HG03342 (cell line): Measurements from ENCODE around the gene SPI1.

Experiments used
- ATAC-seq: cut with Tn5 transposase; IDR thresholded peaks from one replicate; pipeline ENCODE4 v1.9.1; 2021; ENCODE audit warnings: mild to moderate bottlenecking, moderate library complexity; ENCODE audit not compliant: unreplicated experiment

Gene SPI1

DNA sequence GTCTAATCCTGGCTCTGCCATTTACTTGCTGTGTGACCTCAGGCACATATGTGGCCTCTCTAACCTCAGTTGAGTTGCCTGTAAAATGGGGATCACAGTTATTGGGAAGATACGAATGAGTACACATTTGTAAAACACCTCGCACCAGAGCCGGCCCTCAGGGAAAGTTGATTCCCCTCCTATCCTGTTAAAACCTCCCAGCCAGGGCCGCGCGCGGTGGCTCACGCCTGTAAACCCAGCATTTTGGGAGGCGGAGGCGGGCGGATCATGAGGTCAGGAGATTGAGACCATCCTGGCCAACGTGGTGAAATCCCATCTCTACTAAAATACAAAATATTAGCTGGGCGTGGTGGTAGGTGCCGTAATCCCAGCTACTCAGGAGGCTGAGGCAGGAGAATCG, 18.0 kb downstream of the SPI1 start:
- ATAC-seq = no peak

DNA sequence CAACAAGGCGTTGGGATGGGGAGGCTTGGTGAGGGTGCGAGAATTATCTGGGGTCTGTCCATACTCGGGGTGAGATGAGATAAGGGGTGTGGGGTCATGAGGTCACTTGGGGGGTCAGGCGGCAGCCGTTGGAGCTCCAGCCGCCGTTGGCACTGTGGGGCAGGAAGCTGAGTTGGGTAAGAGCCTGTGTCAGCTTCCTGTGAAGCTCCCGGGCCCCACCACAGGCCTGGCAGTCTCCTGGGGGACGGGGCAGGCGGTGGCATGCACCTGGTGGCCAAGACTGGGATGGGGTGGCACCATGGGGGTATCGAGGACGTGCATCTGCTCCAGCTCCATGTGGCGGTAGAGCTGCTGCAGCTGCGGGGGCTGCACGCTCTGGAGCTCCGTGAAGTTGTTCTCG, 18.8 kb downstream of the SPI1 start:
- no peak for ATAC-seq

DNA sequence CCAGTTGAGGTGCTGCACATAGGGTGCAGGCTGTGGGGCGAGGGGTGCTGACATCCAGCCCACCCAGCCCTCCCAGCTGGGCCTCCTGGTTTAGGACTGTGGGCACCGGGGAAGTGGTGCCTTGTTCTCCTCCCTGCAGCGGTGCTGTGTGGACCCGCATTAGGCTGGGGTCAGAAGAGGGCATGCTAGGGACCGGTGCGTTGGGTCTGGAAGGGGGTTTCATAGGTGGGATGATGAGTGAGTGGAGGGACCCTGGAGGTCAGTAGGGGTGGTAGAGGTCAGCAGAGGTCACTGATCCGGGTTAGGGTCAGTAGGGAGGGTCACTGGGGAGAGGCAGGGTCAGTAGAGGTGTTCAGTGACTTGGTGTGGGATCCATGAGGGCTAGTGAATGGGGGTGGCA, 19.2 kb downstream of the SPI1 start:
- ATAC-seq = no peak

DNA sequence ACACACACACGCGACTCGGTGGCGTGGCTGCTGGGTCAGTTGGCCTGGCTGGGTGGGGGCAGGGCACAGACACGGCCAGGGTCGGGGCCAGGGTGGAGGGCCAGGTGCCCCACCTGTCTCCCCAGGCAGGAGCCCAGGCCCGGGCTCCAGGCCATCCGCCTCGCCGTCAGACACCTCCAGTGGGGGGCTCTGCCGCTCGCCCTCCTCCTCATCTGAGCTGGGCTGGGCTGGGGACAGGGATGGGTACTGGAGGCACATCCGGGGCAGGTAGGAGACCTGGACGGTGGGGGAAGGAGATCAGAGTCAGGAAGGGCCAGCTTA, 19.7 kb downstream of the SPI1 start:
- no peak for ATAC-seq

DNA sequence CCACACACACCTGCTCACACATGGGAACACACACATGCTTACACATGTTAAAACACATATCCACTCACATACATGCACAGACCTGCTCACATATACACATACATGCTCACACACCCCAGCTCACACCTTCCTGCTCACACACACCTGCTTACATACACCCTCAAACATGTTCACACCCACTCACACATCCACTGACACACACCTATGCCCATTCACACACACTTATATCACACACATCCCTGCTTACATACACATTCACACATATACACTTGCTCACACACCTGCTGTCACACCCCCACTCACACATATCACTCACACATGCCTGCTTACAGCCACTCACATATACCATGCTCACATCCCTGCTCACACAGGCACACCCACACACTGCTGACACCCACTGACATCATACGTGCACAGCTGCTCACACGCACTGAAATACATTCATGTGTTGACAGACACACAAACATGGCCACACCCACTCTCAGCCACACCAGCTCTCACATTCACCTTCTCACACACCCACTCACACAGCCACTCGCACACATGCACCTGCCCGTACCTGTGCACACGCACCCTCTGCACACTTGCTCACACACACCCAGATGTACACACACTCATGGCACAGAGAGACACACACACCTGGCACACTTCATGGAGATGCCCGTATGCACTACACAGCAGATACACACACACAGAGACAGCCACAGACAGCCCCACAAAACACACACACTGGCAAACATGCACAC, 20.2 kb downstream of the SPI1 start:
- ATAC-seq = no peak

DNA sequence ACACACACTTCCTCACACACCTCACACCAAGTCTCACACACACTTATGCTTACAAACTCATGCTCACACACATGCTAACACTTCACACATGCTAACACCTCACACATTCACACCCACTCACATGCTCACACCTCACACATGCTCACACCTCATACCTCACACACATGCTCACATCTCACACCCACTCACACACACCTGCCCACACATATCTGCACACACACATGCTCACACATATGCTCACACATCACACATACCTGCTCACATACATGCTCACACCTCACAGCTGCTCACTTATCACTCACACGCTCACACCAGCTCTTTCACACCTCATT, 21.4 kb downstream of the SPI1 start:
- no peak for ATAC-seq

DNA sequence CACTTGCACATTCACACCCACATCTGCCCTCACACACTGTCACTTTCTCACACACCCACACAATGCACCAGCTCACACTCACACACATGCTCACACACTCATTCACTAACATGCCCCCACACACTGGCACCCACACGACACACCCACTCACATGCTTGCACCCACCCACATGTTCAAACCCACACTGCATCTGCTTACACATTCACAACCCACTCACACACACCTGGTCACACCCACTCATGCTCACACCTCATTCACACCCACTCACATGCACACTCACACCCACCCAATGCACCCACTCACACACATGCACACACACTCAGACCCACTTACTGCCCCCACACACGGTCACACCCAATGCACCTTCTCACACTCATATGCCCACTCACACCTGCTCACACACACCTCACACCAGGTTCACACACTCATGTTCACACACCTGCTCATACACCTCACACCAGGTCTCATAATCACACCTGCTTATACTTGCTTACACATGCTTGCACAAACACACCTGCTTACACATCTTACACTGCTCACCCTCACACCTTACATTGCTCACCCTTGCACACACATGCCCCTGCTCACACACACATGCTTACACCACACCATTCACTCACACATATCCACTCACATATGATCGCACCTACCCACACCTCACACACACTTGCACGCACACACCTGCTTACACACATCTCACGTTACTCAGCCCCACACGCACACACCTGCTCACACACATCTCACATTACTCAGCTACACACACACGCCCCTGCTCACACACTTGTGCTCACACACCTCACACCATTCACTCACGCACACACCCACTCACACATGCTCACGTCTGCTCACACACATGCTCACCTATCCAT, 22.0 kb downstream of the SPI1 start:
- no peak for ATAC-seq

DNA sequence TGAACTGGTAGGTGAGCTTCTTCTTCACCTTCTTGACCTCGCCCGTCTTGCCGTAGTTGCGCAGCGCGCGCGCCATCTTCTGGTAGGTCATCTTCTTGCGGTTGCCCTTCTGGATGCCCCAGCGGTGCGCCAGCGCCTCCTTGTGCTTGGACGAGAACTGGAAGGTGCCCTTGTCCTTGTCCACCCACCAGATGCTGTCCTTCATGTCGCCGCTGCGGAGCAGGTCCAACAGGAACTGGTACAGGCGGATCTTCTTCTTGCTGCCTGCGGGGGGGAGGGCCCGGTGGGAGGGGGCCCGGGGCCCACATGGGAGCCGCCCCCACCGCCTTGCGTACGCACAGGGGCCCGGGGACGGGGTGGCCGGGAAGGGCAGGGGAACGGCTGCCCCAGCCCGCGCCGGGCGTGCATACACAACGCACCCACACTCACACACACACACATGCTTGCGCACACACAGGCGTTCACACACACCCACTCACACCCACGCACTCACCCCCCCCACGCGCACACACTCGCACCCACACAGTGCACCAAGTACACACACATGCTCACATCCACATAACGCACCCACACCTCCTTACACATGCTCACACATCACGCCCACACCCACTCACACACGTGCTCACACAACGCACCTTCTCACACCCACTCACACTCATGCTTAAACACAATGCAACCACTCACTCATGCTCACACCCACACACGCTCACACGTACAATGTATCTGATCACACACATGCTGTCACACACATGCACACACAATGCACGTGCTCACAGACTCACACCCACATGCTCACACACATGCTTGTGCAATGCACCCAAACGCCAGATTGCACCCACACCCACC, 22.8 kb downstream of the SPI1 start:
- ATAC-seq = no peak

DNA sequence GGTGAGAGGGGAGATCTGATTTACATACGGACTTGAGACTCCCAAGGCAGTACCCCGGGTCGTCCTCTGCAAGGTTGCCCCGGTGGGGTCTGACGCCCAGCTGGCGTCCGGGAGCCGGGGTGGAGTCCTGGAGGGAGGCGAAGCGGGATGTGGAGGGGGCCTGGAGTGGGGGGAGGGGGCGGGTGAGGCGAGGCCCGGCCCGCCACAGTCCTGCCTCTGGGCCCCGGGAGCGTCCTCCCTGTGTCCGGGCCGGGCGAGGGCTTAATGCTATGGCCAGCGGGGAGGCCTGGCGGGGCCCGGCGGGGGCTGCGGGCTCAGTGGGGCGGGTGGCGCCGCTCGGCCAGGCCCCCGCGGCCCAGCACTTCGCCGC, 23.4 kb downstream of the SPI1 start:
- ATAC-seq = no peak

DNA sequence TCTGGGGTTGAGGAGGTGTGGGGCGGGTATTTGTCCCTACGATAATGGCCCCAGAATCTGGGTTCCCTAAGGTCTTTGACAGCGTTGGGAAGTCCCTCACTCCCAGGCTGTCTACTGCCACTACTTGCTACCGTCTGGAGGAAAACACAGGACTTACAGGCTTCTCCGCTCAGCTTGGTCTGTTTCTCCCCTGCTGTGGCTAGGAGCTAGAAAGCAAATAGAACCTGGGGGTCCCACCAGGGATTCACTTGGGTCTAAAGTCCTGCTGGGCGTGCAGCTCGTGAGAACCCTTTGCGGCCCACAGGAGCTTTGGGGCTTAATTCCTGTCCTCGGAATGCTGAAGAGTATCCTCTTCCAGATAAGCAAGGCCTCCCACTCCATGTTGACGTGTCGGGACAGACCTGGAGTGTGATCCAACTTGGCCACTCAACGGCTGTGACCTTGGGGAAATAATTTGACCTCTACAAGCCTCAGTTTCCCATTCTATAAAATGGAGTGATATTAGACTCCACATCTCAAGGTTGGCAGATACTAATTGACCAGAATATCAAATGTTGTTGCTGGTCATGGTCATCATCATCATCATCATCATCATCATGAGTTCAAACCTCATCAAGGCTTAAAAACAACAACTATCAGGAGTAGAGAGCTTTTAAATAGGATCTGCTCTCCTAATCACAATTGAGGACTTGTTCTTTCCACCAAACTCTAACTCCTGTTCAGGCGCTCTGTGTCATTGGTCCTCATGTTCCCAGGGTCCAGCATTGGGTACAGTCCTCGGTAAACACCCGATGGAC, 24.2 kb downstream of the SPI1 start:
- ATAC-seq = no peak

DNA sequence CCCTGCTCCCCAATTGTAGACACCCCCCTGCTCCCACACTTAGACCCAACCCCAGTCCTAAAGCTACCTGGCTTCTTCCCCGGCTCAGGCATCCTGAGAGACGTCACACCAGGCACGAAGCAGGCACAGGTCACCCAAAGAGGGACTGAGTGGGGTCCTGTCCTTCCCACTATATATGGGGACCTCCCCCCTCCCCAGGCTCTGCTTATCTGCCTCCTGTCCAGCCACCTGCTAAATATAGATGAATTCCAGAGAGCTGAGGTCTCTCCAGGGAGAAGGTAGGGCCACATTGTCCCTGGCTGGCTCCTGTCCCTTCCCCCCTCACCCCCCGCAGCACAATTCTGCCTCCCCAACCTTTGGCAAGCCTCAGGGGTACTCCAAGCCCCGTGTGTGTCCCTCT, 25.8 kb downstream of the SPI1 start, which contains the start of gene MYBPC3:
Gene MYBPC3 (minus strand): TSS at position 147 of the 400 bp plus-strand sequence. CDS start 55 bp downstream, at position 92.
- no peak for ATAC-seq

DNA sequence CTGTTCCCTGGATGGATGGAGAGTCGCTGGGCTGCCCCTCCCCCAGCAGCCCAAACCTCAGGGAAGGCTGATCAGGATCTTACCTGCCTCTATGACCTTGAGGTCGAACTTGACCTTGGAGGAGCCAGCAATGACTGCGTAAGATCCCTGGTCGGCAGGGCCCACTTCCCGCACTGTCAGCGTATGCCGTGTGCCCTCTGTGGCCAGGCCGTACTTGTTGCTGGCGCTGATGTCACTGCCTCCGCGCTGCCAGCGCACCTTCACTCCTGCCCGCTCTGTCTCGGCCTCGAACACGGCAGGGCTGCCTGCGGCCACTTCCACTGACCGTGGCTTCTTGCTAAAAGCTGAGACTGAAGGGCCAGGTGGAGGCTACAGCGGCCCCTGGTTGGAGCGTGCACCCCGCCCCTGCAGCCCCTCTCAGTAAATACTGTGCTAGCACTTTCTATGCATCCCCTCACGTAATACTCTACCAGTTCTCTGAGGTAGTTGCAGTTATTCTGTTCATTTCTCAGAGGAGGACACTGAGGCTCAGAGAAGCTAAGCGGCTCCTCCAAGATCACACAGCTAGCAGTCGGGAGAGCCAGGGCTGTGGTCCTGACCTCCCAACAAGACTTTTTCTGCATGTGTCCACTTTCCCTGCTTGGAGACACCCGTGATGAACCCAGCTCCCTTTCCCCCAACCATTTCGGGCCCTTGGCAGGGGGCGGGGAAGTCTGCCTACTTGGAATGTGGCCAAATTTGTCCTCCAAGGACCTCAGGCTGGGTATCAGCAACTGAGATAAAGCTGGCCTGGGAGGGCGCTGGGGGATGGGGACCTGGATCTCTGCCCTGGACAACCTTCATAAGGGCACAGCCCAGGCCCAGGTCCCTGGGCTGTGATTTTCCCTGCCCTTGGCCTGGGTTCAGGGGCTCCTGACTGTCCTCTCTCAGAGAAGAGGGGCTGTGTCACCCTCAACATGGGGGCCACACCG, 26.9 kb downstream of the SPI1 start:
- no peak for ATAC-seq

DNA sequence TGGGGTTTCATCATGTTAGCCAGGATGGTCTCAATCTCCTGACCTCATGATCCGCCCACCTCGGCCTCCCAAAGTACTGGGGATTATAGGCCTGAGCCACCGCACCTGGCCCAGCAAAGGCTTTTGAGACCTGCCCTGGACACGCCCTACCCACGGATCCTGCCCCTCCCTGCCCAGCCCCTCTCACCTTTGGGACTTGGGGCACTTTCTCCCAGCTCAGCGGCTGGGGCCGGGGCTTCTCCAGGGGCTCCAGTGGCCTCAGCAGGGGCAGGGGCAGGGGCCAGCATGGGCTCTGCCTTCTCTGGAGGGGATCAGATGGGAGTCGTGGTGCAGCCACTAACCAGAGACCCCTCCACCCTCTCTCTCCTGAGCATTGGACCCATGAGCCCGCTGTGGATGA, 28.0 kb downstream of the SPI1 start:
- ATAC-seq = no peak

DNA sequence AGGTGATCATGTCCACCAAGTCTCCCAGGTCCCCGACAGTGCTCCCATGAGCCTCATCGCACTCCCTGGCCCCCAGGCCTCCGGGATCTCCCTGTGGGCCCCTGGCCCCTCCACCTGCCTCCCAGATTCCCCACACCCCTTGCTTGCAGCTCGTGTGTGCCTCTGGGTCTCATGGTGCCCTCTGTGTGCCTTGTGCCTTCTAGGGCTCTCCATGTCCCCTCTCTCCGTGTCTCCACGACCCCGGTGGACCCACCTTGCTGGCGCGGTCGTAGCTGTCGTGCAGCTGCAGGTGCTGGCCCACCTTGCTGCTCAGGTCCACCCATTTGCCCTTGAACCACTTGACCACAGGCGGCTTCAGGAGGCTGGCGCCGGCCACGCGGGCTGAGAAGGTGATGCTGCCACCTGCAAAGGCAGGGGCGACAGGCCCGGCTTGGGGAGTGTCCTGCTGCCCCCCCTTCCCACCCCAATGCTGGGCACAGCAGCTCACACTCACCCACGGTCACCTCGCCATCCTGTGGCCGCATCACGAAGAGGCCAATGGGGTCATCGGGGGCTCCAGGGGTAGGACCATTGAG, 28.7 kb downstream of the SPI1 start:
- no peak for ATAC-seq

DNA sequence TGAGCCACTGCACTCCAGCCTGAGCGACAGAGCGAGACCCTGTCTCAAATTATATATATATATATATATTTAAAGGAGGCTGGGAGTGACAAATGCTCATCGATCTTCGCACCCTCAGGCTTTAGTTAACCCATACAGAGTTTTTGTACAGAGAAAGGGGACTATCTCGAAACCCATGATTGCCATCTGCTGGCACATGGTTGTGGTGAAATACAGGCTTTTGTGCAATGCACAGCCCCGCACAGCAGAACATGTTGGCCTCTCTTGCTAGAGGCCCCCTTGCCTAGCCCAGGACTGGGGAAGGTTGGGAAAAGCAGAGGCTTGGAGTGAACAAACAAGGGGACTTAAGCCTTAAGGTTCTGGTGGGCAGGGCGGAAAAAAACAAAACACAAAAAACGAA, 29.5 kb downstream of the SPI1 start:
- ATAC-seq = no peak

DNA sequence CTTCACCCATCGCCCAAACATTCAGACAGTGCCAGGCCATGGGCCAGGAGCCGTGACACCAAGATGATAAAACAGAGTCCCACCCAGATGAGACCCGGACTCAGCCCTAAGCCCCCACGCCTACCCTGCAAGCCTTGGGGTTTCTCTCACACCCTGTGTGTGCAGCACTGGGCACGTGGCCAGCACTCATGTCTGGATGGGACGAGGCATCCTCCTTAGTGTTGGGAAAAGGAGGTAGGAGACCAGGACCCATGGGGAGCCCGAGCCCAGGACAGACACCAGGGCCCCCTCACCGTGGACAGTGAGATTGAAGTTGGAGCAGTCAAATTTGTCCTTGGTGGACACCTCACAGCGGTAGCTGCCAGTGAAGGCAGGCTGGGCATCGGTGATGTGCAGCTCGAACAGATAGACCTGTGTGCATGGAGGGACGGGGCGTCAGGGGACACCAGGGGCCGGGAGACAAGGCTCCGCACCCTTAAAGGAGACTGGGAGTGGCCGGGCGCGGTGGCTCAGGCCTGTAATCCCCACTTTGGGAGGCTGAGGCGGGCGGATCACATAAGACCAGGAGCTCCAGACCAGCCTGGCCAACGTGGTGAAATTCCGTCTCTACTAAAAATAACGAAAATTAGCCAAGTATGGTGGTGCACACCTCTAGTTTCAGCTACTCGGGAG, 30.1 kb downstream of the SPI1 start:
- no peak for ATAC-seq

DNA sequence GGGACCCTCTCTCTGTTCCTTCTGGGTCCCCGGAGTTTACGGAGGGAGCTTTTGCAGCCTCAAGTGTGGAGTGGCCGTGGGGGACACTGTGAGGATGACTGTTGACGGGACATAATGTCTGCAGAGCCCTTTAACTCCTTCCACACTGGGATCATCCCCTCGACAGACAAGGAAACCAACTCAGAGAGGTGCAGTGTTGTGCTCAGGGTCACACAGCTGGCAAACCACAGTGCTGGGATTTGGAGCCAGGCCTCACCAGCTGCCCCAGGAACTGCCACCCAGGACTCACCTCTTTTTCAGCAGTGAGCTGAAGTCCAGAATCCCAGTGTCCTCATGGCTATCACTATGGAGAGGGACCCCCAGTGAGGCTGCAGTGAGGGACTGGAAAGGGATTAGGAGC, 31.2 kb downstream of the SPI1 start:
- no peak for ATAC-seq

DNA sequence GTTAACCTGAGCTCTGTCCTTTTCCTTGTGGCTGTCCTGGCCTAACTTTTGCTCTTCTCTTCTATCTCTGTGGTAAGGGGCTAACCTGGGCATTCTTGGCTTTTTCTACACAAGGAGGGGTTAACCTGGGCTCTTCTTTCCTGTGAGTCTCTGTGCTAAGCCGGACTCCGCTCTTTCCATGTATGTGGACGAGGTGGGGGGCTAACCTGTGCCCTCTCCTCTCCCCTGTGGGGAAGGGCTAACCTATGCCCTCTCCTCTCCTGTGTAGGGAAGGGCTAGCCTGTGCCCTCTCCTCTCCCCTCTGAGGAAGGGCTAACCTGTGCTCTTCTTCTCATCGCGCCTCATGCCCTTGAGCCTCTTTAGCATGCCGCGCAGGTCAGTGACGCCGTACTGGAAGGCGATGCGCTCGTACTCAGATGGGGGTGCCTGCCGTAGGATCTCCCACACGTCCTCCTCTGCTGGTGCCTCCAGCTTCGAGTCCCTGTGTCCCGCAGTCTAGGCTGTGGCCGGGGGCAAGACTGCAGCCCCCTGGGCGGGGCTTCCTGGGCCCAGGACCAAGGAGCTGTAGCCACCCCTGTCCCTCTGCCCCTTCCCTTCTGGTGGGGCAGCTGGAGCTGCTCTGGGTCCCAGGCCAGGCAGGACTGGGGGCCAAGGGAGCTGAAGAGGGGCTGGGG, 32.3 kb downstream of the SPI1 start:
- ATAC-seq = no peak
